ENCODE measurements around the gene OR2W1.

- TF ChIP-seq CTCF (IDR thresholded peaks at IDR 0.05) = no peak
- TF ChIP-seq POLR2A (IDR thresholded peaks at IDR 0.05) = no peak
Measured at GRCh38 chr6:29045075-29045474, at the start of gene OR2W1.
